Measurements from ENCODE around the gene SLC5A10. TPM values are rescaled to one million over a fixed set of nuclear protein-coding genes. Genes with fewer than 3 reads are reported as not detected.
A peak's percentile ranks its signal among the peaks of the same experiment; 100 is the strongest.

SLC5A10 gene
- total RNA-seq, 2 experiments from 2014 or later, result not detected

- Mint-ChIP-seq H3K27me3 (ENCODE audit: low read depth) (no peaks in the 10 kb centered on the region), H3K36me3 (ENCODE audit: low read depth) (peaks cover 10% of the 10 kb centered on the region), H3K9me3 (ENCODE audit: insufficient read depth) (peaks cover 6% of the 10 kb centered on the region), H3K4me3 (no peak overlapping the region), H3K4me1 (ENCODE audit: low read depth) (peaks cover 20% of the 10 kb centered on the region), H3K27ac (no peak overlapping the region)
- ChIA-PET CTCF (interaction anchor here (1.7 to 1.9 kb wide), 2 partner anchors 11 to 38 kb away, joined by 4 to 7 read pairs; no protein-coding TSS in a partner anchor), POLR2A (no interaction called here)
- DNase-seq, result no peak
- ATAC-seq, result no peak
Measured at GRCh38 chr17:18999394-18999793, 47.4 kb downstream of the SLC5A10 start.

GRCh38 chr17:18999911-19000310 lies 47.9 kb downstream of the SLC5A10 start:
- H3K4me3 Mint-ChIP-seq, result no peak overlapping the region
- CTCF ChIA-PET, result interaction anchor here (1.7 kb wide), 1 partner anchor 39 kb away, joined by 4 read pairs; no protein-coding TSS in a partner anchor
- H3K27ac Mint-ChIP-seq, result no peak overlapping the region
- no peak for DNase-seq
- H3K36me3 Mint-ChIP-seq (ENCODE audit: low read depth), result peaks cover 8% of the 10 kb centered on the region
- POLR2A ChIA-PET, result no interaction called here
- peaks cover 23% of the 10 kb centered on the region for H3K4me1 Mint-ChIP-seq (ENCODE audit: low read depth)
- H3K9me3 Mint-ChIP-seq (ENCODE audit: insufficient read depth), result peaks cover 4% of the 10 kb centered on the region
- ATAC-seq, result no peak
- H3K27me3 Mint-ChIP-seq (ENCODE audit: low read depth), result no peaks in the 10 kb centered on the region

- ATAC-seq (no peak), DNase-seq (no peak)
- H3K27ac Mint-ChIP-seq, result no peak overlapping the region
- no peaks in the 10 kb centered on the region for H3K27me3 Mint-ChIP-seq (ENCODE audit: low read depth)
- H3K36me3 Mint-ChIP-seq (ENCODE audit: low read depth), result peaks cover 4% of the 10 kb centered on the region
- ChIA-PET POLR2A (interaction anchor here (0.6 kb wide), 1 partner anchor 457 kb away, joined by 4 read pairs; no protein-coding TSS in a partner anchor), CTCF (interaction anchor here (2.8 kb wide), 1 partner anchor 40 kb away, joined by 12 read pairs; no protein-coding TSS in a partner anchor)
- no peaks in the 10 kb centered on the region for H3K9me3 Mint-ChIP-seq (ENCODE audit: insufficient read depth)
- no peak overlapping the region for H3K4me3 Mint-ChIP-seq
- H3K4me1 Mint-ChIP-seq (ENCODE audit: low read depth), result peaks cover 23% of the 10 kb centered on the region
Measured at GRCh38 chr17:19000531-19001325, 48.8 kb downstream of the SLC5A10 start.

- Mint-ChIP-seq H3K4me3 (no peak overlapping the region), H3K36me3 (ENCODE audit: low read depth) (no peaks in the 10 kb centered on the region), H3K27ac (no peak overlapping the region), H3K9me3 (ENCODE audit: insufficient read depth) (no peaks in the 10 kb centered on the region), H3K4me1 (ENCODE audit: low read depth) (peaks cover 23% of the 10 kb centered on the region), H3K27me3 (ENCODE audit: low read depth) (peaks cover 9% of the 10 kb centered on the region)
- no peak for DNase-seq
- ChIA-PET POLR2A (interaction anchor here (1.0 to 1.6 kb wide), 2 partner anchors 11 to 20 kb away, joined by 5 read pairs; no protein-coding TSS in a partner anchor), CTCF (interaction anchor here (2.8 kb wide), 1 partner anchor 41 kb away, joined by 12 read pairs; no protein-coding TSS in a partner anchor)
- ATAC-seq, result no peak
Measured at GRCh38 chr17:19001907-19002590, 50.1 kb downstream of the SLC5A10 start.

GRCh38 chr17:19002805-19003542 lies 51.0 kb downstream of the SLC5A10 start:
- H3K4me3 Mint-ChIP-seq, result peak overlapping the region; percentile 69
- H3K27ac Mint-ChIP-seq, result no peak overlapping the region

GRCh38 chr17:19003543-19004420 lies 51.8 kb downstream of the SLC5A10 start:
- DNase-seq (peak; percentile 42), ATAC-seq (peak; percentile 31)
- peaks cover 19% of the 10 kb centered on the region for H3K27me3 Mint-ChIP-seq (ENCODE audit: low read depth)
- H3K9me3 Mint-ChIP-seq (ENCODE audit: insufficient read depth), result no peaks in the 10 kb centered on the region
- peaks cover 23% of the 10 kb centered on the region for H3K4me1 Mint-ChIP-seq (ENCODE audit: low read depth)
- POLR2A ChIA-PET, result interaction anchor here (1.1 to 1.8 kb wide), 3 partner anchors 12 to 19 kb away, joined by 3 to 7 read pairs (median 4); no protein-coding TSS in a partner anchor
- CTCF ChIA-PET, result interaction anchor here (1.2 to 2.8 kb wide), 2 partner anchors 43 kb away, joined by 3 to 12 read pairs; no protein-coding TSS in a partner anchor
- H3K36me3 Mint-ChIP-seq (ENCODE audit: low read depth), result no peaks in the 10 kb centered on the region
- H3K27ac Mint-ChIP-seq, result peak overlapping the region; percentile 72
- peak overlapping the region; percentile 82 for H3K4me3 Mint-ChIP-seq

More at GRCh38 chr17:19002805-19003542, 51.0 kb downstream of the SLC5A10 start:
- ATAC-seq (no peak), DNase-seq (no peak)
- Mint-ChIP-seq H3K27me3 (ENCODE audit: low read depth) (peaks cover 18% of the 10 kb centered on the region), H3K4me1 (ENCODE audit: low read depth) (peaks cover 23% of the 10 kb centered on the region), H3K36me3 (ENCODE audit: low read depth) (no peaks in the 10 kb centered on the region), H3K9me3 (ENCODE audit: insufficient read depth) (no peaks in the 10 kb centered on the region)
- POLR2A ChIA-PET, result interaction anchor here (1.0 to 1.6 kb wide), 2 partner anchors 10 to 20 kb away, joined by 5 read pairs; no protein-coding TSS in a partner anchor
- CTCF ChIA-PET, result interaction anchor here (2.8 kb wide), 1 partner anchor 42 kb away, joined by 12 read pairs; no protein-coding TSS in a partner anchor

- no peaks in the 10 kb centered on the region for H3K9me3 Mint-ChIP-seq (ENCODE audit: insufficient read depth)
- H3K27me3 Mint-ChIP-seq (ENCODE audit: low read depth), result peaks cover 19% of the 10 kb centered on the region
- ChIA-PET CTCF (interaction anchor here (1.2 kb wide), 1 partner anchor 44 kb away, joined by 3 read pairs; no protein-coding TSS in a partner anchor), POLR2A (interaction anchor here (1.1 to 1.8 kb wide), 3 partner anchors 13 to 18 kb away, joined by 3 to 7 read pairs (median 4); no protein-coding TSS in a partner anchor)
- H3K4me3 Mint-ChIP-seq, result peak within 1 kb of the TSS; percentile 82
- peaks cover 23% of the 10 kb centered on the region for H3K4me1 Mint-ChIP-seq (ENCODE audit: low read depth)
- peak; percentile 85 for ATAC-seq
- H3K36me3 Mint-ChIP-seq (ENCODE audit: low read depth), result no peaks in the 10 kb centered on the region
- peak; percentile 87 for DNase-seq
- H3K27ac Mint-ChIP-seq, result peak within 1 kb of the TSS; percentile 72
Measured at GRCh38 chr17:19004421-19005136, 52.6 kb downstream of the SLC5A10 start, which contains the start of gene FAM83G. Gene FAM83G, minus strand, starts transcription at chr17:19004764. Its CDS starts 723 bp downstream, at chr17:19004041.

GRCh38 chr17:19005137-19005773 lies 53.3 kb downstream of the SLC5A10 start:
- Mint-ChIP-seq H3K9me3 (ENCODE audit: insufficient read depth) (no peaks in the 10 kb centered on the region), H3K27me3 (ENCODE audit: low read depth) (peaks cover 19% of the 10 kb centered on the region), H3K27ac (peak overlapping the region; percentile 30), H3K4me1 (ENCODE audit: low read depth) (peaks cover 23% of the 10 kb centered on the region), H3K36me3 (ENCODE audit: low read depth) (no peaks in the 10 kb centered on the region), H3K4me3 (peak overlapping the region; percentile 42)
- CTCF ChIA-PET, result no interaction called here
- POLR2A ChIA-PET, result interaction anchor here (1.4 to 1.8 kb wide), 2 partner anchors 14 to 18 kb away, joined by 3 to 7 read pairs; no protein-coding TSS in a partner anchor
- DNase-seq (no peak), ATAC-seq (no peak)

GRCh38 chr17:19005789-19006430 lies 53.9 kb downstream of the SLC5A10 start:
- Mint-ChIP-seq H3K27ac (peak overlapping the region; percentile 66), H3K9me3 (ENCODE audit: insufficient read depth) (no peaks in the 10 kb centered on the region), H3K4me1 (ENCODE audit: low read depth) (peaks cover 23% of the 10 kb centered on the region), H3K27me3 (ENCODE audit: low read depth) (peaks cover 19% of the 10 kb centered on the region), H3K4me3 (peak overlapping the region; percentile 34), H3K36me3 (ENCODE audit: low read depth) (no peaks in the 10 kb centered on the region)
- ATAC-seq, result no peak
- no peak for DNase-seq
- ChIA-PET POLR2A (no interaction called here), CTCF (no interaction called here)
